GM20431 (cell line): ENCODE measurements around the gene TRAPPC12.
"Not testable (repeated sequence)": the region's sequence is repeated elsewhere in the genome, so short reads cannot be mapped to it uniquely, and the experiment has no call there.

ENCODE experiments used
- in situ Hi-C: fragments of 300-500 bp; cut with MseI, MboI; formaldehyde crosslinking; loops from one replicate; pipeline ENCODE4 v1.15.0; 2020; ENCODE audit warnings: low sequenced_read_pairs; ENCODE audit not compliant: unreplicated experiment

TRAPPC12 gene

DNA sequence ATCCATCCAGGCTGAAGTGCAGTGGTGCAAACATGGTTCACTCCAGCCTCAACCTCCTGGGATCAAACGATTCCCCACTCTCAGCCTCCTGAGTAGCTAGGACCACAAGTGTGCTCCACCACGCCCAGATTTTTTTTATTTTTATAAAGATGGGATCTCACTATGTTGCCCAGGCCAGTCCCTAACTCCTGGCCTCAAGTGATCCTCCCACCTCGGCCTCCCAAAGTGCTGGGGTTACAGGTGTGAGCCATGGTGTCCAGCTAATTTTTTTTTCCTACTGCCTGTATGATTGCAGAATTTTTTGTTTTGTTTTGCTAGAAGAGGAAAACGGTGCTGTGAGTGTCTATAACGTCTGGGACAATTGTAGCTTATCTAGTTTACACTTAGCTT is 101.5 kb downstream of the TRAPPC12 start:
- in situ Hi-C loops, result no loop called here

DNA sequence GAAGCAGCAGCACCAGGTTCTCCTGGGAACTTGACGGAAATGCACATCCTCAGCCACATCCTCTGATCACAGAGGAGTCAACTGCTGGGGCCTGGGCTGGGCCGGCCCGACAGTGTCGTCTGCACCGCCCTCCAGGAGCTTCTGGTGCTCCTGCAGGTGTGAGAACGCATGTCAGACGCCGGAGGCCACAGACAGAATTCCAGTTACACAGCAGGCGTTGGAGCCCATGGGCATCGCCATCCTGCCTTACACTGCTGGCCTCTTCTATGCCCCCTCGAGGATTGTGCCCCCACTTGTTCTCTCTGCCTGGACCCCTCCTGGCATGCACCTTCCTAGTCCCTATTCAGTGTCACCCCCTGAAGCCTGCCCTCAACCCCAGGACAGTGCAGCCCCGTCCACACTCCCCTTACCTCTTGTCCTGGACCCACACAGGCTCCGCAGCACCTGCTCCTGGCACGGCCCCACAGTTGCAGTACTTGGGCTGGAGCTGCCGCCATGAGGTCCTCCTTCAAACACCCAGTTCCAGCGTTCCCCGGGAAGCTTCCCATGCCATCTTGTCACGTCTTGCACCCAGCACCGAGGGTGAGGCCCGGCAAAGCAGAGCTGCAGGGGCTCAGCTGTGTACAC is 102.4 kb downstream of the TRAPPC12 start:
- in situ Hi-C loops, result no loop called here

DNA sequence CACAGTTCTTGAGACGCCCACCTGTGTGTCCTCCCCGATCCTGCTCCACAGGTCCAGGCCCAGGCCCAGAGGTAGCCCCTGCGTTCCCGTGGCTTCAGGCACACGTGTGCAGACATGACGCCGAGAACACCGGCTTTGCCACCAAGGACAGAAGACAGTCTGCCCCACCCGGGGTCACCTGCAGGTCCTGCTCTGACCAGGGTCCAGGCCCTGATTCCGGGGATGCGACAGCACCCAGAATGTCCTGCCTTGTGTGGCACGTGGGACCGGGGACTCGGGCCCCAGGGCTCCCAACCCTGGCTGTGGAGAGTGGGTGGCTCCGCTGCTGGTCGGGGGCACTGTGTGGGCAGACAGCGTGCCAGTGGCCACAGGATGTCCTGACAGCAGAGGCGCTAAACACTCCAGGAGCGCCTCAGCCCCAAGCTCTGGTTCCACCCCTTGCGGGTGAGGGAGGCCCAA is 102.9 kb downstream of the TRAPPC12 start:
- in situ Hi-C loops, result no loop called here

DNA sequence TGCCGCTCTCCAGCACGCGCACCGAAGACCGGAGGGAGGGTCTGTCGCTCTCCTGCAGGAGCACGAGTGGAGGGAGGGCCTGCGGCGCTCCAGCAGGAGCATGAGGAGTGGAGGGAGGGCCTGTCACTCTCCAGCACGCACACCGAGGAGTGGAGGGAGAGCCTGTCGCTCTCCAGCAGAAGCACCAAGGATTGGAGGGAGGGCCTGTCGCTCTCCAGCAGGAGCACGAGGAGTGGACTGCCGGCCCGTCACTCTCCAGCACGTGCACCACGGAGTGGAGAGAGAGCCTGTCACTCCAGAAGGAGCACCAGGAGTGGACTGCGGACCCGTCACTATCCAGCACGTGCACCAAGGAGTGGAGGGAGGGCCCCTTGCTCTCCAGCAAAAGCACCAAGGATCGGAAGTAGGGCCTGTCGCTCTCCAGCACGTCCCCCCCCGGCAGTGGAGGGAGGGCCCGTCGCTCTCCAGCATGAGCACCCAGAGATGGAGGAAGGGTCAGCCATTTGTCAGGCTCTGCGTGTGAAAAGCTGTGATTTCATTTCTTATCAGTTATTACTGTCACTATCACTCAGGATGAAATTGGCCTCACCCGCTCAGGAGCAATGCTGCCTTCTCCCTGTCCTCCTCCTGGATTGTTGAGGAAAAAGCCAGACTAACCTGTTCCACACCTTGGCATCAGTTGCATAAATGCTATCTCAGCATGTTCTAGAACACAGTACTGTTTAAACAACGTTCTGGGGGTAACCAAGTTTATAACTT is 103.9 kb downstream of the TRAPPC12 start:
- in situ Hi-C loops, result no loop called here

DNA sequence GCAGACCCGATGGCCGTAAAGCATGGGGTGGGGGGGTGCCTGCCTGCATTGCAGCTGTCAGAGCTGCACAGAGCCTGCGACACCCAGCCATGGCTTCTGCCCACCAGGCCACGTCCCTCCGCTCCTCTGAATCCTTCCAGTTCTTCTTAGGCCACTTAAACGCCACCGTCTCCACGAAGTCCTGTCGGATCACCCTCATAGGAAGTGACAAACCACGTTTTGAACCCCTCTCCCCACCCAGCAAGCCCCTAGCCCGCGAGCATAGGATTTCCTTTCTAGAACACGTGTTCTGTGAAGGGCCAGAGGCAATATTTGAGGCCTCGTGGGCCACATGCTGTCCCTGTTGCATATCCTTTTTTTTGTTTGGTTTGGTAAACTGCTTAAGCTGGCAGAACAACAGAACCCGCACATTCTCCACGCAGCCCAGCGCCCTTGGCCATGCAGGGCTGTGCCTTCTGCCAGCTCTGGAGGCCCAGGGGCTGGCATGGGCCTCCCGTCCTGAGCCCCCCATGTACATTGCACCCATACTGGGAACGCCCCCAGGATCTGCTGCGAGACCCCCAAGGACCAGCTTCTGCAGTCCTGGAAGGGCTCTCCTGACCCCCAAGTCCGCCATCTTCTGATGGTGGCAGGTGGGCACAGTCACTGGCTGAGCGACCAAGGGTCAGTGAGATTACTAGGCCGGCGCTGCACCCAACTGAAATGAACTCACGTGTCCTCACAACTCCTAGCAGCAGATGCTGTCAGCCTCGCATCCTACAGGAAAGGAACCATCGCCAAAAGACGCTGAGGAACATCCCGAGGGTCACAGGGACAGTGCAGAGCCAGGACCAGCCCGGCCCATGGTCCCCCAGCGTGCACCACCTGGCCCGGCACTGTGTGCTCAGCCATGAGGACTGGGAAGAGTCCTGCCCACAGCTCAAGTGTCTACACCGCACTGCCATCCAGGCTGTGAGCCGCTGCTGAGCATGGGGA is 104.8 kb downstream of the TRAPPC12 start:
- in situ Hi-C loops, result no loop called here

DNA sequence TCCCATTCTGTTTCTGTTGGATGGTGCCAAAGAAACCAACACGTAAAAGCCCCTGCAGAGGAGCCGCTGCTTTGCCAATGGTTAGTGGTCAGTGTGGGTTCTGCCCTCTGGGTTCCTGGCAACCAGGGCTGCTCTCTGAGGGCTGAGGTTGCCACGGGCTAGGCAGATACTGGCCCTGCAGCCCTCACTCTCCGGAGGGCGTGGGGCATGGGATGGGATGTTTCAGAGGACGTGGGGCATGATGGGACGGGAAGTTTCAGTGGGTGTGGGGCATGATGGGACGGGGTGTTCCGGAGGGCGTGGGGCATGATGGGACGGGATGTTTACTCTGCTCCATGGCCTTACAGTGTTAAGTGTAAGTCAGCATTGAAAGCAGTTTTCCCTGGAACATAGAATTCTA is 105.7 kb downstream of the TRAPPC12 start:
- in situ Hi-C loops, result no loop called here

DNA sequence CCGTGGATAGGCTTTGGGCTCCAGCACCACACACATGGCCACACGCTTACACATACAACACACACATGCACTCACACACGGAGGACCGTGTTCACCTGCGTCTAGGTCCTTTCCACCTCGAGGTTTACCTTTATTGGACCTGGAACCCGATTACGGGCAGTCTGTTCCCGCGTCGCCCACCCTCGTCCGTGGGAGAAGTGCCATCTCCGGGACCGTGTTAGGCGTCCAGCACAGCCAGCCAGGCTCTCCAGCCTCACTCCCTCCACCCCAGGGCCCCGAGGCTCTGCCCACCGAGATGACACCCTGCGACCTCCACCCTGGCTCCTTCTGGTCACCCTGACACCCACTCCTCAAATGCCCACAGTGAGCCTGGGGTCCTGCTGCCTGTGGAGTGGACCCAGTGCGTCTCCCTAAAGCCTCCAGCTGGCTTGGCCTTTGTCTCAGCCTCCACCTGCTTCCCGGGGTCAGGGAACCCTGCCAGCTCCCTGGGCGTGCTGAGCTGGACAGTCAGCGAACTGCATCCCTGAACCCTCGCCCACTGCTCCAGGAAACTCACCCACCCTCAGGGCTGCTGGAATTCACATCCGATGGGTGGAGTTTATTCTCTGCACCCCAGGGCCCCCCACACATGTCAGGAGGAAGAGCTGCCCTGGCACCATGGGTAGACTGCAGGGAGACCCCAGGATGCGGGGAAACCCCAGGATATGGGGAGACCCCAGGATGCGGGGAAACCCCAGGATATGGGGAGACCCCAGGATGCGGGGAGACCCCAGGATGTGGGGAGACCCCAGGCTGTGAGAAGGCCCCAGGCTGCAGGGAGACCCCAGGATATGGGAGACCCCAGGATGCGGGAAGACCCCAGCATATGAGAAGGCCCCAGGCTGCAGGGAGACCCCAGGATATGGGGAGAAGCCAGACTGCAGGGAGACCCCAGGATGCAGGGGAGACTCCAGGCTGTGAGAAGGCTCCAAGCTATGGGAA is 106.8 kb downstream of the TRAPPC12 start:
- in situ Hi-C loops, result no loop called here

DNA sequence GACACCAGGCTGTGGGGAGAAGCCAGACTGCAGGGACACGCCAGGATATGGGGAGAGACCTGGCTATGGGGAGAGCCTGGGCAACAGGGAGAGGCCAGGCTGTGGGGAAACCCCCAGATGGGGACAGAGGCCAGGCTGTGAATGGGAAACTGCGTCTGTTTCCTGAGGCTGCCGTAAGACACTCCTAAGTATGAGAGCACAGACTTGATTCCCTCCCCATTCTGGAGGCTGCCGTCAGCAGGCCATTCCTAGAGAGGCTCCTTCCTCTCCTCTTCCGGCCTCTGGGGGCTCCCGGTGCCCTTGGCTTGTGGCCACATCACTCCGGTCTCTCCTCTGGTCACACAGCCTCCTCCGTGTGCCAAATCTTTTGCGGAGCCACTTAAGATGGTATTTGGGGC is 107.5 kb downstream of the TRAPPC12 start:
- in situ Hi-C loops, result no loop called here

DNA sequence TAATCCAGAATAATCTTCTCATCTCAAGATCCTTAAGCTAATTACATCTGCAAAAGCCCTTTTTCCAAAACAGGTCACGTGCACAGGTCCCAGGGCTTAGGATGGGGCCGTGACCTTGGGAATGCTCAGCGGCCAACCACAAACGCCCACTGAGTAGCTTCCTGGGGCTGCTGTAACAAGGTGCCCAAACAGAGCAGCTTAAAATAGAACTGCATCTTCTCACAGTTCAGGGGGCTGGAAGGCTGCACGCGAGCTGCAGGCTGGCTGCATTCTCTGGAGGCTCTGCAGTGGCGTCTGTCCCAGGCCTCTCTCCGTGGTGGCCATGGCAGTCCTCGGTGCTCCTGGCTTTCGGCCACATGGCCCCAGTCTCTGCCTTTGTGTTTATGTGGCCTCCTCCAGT is 107.9 kb downstream of the TRAPPC12 start:
- in situ Hi-C loops, result no loop called here

DNA sequence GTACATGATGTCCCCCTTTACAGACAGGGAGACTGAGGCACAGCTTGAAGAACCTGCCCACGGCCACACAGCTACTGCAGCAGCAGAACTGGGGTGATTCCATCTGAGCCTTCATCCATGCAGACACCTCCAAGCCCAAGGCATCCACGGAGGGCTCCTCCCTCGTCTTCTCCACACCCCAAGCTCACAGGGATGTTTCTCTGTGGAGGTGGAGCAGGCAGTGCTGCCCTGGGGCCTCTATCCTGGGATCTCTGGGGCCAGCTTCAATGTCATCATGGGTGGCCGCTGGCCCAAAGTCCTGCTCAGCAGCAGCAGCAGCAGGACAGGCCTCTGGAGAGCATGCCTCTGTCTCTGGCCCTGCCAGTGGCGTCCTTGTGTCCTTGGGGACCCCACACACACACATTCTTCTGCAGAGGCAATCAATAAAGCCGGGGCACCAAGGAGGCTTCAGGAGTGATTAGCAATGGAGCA is 108.6 kb downstream of the TRAPPC12 start:
- in situ Hi-C loops, result no loop called here

DNA sequence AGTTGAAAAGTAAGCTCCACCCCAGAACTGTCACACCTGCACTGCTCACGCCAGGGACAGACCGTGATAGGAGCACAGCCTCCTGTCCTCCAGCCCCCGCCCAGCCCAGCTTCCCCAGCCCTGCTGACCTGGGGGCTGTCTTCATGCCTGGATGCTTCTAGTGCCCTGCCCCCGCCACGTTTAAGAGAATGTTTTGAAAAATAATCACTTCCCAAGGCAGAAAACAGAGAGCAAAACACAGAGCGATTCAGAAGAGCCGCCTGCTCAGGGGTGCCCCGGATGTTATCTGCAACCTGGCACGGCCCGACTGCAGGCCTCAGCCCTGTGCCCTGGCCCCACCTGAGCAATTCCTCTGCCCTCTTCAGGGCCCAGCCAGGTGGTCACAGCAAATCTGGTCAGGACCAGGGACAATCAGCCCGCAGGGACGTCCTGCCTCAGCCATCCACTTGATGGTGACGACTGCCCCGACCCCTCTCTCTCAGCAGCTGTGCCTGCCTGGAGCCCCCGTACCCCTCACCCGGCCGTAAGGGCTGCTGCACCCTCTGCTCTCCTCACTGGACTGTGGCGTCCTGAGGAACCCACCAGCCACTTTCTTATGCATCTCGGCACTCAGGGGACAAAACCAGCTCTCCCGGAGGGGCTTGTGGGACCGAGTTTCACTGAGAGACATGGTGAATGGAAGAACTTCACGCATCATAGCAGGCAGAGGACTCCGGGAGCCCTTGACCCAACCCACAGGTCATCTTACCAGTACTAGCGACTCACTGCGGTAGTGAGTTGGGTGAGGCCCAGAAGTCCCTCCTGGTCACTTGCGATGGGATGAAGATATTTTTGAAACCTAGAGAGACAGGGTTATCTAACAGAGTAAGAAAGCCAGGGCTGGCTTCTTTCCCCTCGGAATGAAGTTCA is 109.6 kb downstream of the TRAPPC12 start:
- in situ Hi-C loops, result no loop called here

DNA sequence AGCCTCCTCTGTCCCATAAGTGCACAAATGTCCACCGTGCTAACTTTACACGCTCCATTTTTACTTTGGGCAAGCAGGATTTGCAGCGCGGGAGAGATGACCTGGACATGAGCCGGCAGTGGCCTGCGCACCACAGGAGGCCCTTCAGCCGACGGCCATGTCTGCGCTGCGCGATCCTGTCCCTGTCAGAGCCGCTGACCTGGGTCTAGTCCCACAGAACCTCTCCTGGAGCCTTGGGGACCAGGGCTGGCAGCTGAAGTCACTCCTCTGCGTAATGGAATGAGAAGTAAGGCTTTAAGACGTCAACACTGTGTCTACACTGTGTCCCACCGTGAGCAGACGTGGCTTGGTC is 110.2 kb downstream of the TRAPPC12 start:
- in situ Hi-C loops, result no loop called here

DNA sequence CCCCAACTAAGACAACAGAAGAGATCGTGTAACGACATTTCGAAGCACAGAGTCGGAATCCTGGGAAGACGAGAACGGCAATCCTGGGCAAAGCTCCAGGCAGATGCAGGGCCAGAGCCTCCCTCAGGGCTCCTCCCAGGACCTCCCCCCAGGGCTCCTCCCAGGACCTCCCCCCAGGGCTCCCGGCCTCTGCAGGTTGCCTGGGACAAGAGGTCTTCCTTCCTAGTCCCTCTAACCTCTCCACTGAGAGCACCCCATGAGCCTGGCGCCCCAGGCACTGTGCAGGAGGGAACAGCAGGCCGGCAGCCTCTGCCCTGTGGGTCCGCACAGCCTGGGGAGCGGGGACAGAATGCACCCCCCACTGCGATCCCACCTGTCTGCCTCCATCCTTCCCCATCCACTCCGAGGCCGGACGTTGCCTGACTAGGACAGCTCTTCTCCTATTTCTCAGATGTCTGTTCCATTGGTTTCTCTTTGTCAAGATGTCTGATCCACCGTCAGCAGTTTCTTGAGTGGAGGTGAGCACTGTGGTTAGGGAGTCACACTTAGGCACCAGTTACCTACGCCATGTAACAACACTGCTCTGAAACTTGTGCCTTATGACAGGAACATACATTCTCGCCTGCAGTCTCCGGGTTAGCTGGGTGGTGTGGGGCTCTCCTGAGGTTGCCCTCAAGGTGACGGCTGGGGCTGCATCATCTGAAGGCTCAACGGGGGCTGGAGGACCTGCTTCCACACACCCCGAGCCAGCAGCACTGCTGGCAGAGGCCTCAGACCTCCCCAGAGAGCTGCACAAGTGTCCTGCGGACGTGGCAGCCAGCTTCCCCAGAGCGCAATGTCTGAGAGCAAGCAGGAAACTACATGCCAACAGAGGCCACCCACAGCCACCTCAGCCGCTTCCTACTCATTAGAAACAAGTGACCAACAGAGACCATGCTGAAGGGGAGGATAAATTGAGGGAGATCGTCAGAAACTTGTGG is 111.0 kb downstream of the TRAPPC12 start:
- in situ Hi-C loops, result no loop called here

DNA sequence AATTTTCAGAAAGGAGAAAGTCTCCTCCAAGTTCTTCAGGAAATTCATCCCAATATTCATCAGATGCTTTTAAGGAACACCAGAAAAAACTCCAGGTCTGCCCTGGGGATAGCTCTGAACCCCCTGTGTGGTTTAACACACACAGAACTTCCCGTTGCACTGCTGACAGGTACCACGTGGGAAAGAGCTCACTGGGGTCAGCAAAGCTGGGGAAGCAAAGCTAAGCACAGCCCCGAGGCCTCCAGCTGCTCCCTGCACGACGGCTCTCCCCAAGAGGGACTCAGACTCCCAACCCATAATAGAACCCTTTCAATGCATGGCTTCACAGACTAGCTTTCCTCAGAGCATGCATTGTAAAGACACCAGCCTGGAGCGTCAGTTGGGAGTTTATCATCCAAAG is 111.8 kb downstream of the TRAPPC12 start:
- in situ Hi-C loops, result no loop called here

DNA sequence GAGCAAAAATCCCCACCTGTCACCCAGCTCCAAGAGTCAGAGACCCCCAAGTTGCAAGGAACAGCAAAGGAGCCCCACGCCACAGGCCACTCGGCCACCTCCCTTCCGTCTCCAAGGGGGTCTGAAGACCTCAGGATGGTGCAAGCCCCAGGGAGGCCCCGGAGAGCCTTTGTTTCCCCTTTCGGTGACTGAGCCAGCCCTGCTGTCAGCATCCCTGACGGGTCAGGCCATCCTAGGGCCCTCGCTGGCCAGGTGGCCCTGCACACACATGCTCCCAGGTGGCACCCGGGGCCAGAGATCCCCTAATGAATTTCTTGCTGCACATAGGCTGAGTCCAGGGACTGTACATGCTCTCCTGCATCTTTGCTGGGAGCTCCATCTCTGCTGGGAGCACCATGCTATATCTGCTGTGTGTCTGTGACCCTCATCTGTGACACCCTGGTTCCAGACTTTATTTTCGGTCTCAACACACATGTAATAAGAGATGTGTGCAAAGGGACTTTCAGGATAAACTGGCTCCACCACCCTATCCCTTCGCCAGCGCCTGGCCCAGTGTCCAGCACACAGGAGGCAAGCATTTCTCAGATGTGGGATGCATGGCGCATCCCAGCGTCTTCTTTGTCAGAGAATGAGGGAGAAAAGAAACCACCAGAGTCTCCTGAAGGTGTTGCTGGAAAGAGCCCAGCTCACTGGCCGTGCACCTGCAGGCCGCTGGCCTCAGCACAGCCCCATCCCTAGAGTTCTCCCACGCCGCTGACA is 112.4 kb downstream of the TRAPPC12 start:
- in situ Hi-C loops, result no loop called here

DNA sequence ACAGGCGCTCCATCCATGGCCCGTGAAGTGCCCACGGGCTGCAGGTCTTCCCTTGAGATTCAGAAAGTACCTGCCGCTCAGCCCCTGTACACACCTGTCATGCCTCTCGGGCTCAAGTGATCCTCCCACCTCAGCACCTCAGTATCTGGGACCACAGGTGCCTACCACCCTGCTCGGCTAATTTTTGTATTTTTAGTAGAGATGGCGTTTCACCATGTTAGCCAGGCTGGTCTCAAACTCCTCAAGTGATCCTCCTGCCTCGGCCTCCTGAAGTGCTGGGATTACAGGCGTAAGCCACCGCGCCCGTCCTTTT is 112.9 kb downstream of the TRAPPC12 start:
- in situ Hi-C loops, result not testable (repeated sequence)
